RWPE2 (cell line): ENCODE results near the gene PROX1.

Experiments used
- ATAC-seq: fragments of 200-7000 bp; cut with Tn5 transposase; 3 replicates; pipeline ENCODE4 v1.9.1; 2021; ENCODE audit warnings: low read depth
- DNase-seq: peaks from one replicate; pipeline ENCODE4 v3.0.0-alpha.2; 2020; ENCODE audit warnings: low spot score
- H3K27ac ChIP-seq: fragments of 450-650 bp; 2 replicates; pipeline ENCODE4 v1.5.1; 2017; ENCODE audit warnings: mild to moderate bottlenecking; ENCODE audit not compliant: poor library complexity, severe bottlenecking
- H3K27me3 ChIP-seq: fragments of 250-450 bp; sonication (Bioruptor Pico); 2 replicates; pipeline ENCODE4 v1.5.1; 2021; ENCODE audit warnings: mild to moderate bottlenecking, moderate library complexity; ENCODE audit not compliant: insufficient read depth, poor library complexity, severe bottlenecking
- H3K36me3 ChIP-seq: fragments of 250-450 bp; sonication (Bioruptor Pico); 2 replicates; pipeline ENCODE4 v1.5.1; 2020; ENCODE audit warnings: low read depth, mild to moderate bottlenecking, moderate library complexity
- H3K4me1 ChIP-seq: fragments of 250-450 bp; sonication (Bioruptor Pico); 2 replicates; pipeline ENCODE4 v1.5.1; 2021; ENCODE audit warnings: mild to moderate bottlenecking, moderate library complexity; ENCODE audit not compliant: insufficient read depth, poor library complexity, severe bottlenecking
- H3K4me3 ChIP-seq: fragments of 250-450 bp; sonication (Bioruptor Pico); 2 replicates; pipeline ENCODE4 v1.5.1; 2021; ENCODE audit warnings: mild to moderate bottlenecking, moderate library complexity; ENCODE audit not compliant: severe bottlenecking
- H3K9me3 ChIP-seq: fragments of 250-450 bp; sonication (Bioruptor Pico); 2 replicates; pipeline ENCODE4 v1.5.1; 2021; ENCODE audit warnings: mild to moderate bottlenecking, moderate library complexity; ENCODE audit not compliant: severe bottlenecking
- CTCF ChIP-seq: fragments of 450-650 bp; IDR thresholded peaks from one replicate; pipeline ENCODE4 v1.5.1; 2017; ENCODE audit warnings: mild to moderate bottlenecking, moderate library complexity; ENCODE audit not compliant: poor library complexity, severe bottlenecking

PROX1 gene

GRCh38 chr1:214022229-214022791, 34.5 kb downstream of the PROX1 start:
- Histone ChIP-seq H3K27ac (no peak overlapping the region), H3K27me3 (no peaks in the 10 kb centered on the region), H3K4me1 (no peaks in the 10 kb centered on the region), H3K9me3 (no peaks in the 10 kb centered on the region), H3K36me3 (no peaks in the 10 kb centered on the region), H3K4me3 (no peak overlapping the region)
- DNase-seq: no peak
- no peak for ATAC-seq
- no peak for TF ChIP-seq CTCF

GRCh38 chr1:214022810-214023425, 35.1 kb downstream of the PROX1 start:
- H3K27ac ChIP-seq: no peak overlapping the region
- no peak for DNase-seq
- H3K4me3 ChIP-seq: no peak overlapping the region
- ATAC-seq: no peak
- H3K27me3 ChIP-seq: no peaks in the 10 kb centered on the region
- H3K4me1 ChIP-seq: no peaks in the 10 kb centered on the region
- H3K36me3 ChIP-seq: no peaks in the 10 kb centered on the region
- no peaks in the 10 kb centered on the region for H3K9me3 ChIP-seq
- TF ChIP-seq CTCF: no peak

GRCh38 chr1:214026985-214027384, 39.2 kb downstream of the PROX1 start:
- H3K27ac ChIP-seq: no peak overlapping the region
- H3K4me3 ChIP-seq: no peak overlapping the region
- no peaks in the 10 kb centered on the region for H3K4me1 ChIP-seq
- ATAC-seq (no peak), DNase-seq (no peak)
- no peaks in the 10 kb centered on the region for H3K9me3 ChIP-seq
- H3K27me3 ChIP-seq: no peaks in the 10 kb centered on the region
- H3K36me3 ChIP-seq: no peaks in the 10 kb centered on the region
- no peak for TF ChIP-seq CTCF

GRCh38 chr1:214027498-214027897, 39.7 kb downstream of the PROX1 start:
- Histone ChIP-seq H3K4me3 (no peak overlapping the region), H3K27me3 (no peaks in the 10 kb centered on the region), H3K36me3 (no peaks in the 10 kb centered on the region), H3K27ac (no peak overlapping the region), H3K9me3 (no peaks in the 10 kb centered on the region), H3K4me1 (no peaks in the 10 kb centered on the region)
- ATAC-seq: no peak
- no peak for DNase-seq
- TF ChIP-seq CTCF: no peak

GRCh38 chr1:214028095-214028494, 40.3 kb downstream of the PROX1 start:
- H3K4me1 ChIP-seq: no peaks in the 10 kb centered on the region
- H3K27ac ChIP-seq: no peak overlapping the region
- no peak for DNase-seq
- no peaks in the 10 kb centered on the region for H3K36me3 ChIP-seq
- no peaks in the 10 kb centered on the region for H3K27me3 ChIP-seq
- no peak overlapping the region for H3K4me3 ChIP-seq
- H3K9me3 ChIP-seq: no peaks in the 10 kb centered on the region
- no peak for TF ChIP-seq CTCF
- no peak for ATAC-seq
